DOHH2 (cell line): ENCODE measurements around the gene EXOSC1.

Source experiments
- CTCF ChIP-seq: fragments of 200-600 bp; sonication (generic); IDR thresholded peaks from one replicate; pipeline ENCODE4 v1.5.1; 2014; ENCODE audit warnings: antibody characterized with exemption, mild to moderate bottlenecking, low read depth, low read length; ENCODE audit not compliant: poor library complexity, severe bottlenecking
- EZH2phosphoT487 ChIP-seq: fragments of 200-600 bp; sonication (generic); IDR thresholded peaks from 2 replicates; pipeline ENCODE4 v1.6.1; 2017; ENCODE audit warnings: borderline replicate concordance, mild to moderate bottlenecking, antibody characterized with exemption, low read length, moderate library complexity, mixed read lengths

GRCh38 chr10:97494151-97494550, 48.3 kb upstream of the EXOSC1 start:
- no peak for TF ChIP-seq CTCF
- no peak for TF ChIP-seq EZH2phosphoT487
